K562 treated with DMSO at 1 percent for 12 hours (cell line): ENCODE results near the gene PDK4. TPM values are rescaled to one million over a fixed set of nuclear protein-coding genes. Genes with fewer than 3 reads are reported as not detected.

ENCODE experiments used
- total RNA-seq: library from RNA; unstranded; fragments of 300-600 nt; gene quantifications from 2 replicates; pipeline ENCODE4 v1.2.3, GENCODE V29; 2022; ENCODE audit not compliant: insufficient read depth

Gene PDK4
- 0.27 and 0.43 TPM in 2 replicates for total RNA-seq

DNA sequence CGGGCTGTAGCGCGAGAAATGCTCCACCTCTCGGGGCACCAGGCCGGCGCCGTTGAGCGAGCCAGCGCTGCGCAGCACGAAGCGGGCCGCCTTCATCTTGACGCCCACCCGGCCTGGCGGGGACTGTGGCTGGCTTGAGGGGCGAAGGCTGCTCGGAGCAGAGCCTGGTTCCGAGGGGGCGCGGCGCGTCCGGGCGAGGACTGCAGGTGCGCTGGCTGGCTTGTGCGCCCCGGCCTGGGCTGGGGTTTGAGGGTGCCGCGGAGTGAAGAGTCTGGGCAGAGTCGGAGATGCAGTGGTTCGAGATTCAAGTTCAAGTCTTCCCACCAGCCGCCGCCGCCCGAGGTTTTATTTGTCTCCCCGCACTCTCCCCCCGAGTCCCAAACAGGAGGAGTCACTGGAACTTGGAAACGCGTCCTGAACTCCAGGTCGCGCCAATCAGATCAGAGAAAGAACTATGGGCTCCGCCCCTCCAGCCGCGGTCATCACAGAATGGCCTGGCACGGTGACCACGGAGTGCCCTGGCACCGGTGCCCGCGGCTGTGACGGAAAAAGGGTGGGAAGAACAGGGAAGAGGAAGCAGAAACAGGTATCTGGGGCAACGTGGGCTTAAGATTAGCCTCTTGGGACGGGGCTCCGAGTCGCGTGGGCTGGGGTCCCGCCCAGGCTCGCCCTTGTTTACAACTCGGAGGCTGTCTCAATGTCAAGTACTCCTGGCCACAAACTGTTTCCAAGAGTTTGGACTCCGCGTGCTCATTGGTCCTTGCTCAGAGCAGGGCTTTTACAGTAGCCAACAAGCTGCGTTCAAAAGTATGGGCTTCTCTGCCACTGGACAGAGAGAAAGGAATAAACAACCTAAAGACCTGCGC is at the start of gene PDK4:
PDK4 (minus strand) TSS at position 319 of the 866 bp plus-strand sequence; CDS start at position 96, 223 bp downstream.

Other genes starting within 250 kb of the PDK4 start
- not detected in 2 replicates for gene PON3, start 200.1 kb downstream of the PDK4 start, total RNA-seq
- 5.4 and 12.8 TPM in 2 replicates for gene PON2, start 161.5 kb downstream of the PDK4 start, total RNA-seq
- not detected in 2 replicates for gene ASB4, start 110.6 kb downstream of the PDK4 start, total RNA-seq
- 0.93 and 1.7 TPM in 2 replicates for gene DYNC1I1, start 176.0 kb upstream of the PDK4 start, total RNA-seq